GM19324 (cell line): ENCODE results near the gene SSTR4.

Experiments
- ATAC-seq: cut with Tn5 transposase; IDR thresholded peaks from one replicate; pipeline ENCODE4 v1.9.1; 2021; ENCODE audit warnings: mild to moderate bottlenecking, moderate library complexity; ENCODE audit not compliant: unreplicated experiment, low FRiP score

SSTR4 gene

GRCh38 chr20:23084845-23085365 is 49.8 kb downstream of the SSTR4 start:
- no peak for ATAC-seq

- ATAC-seq, result no peak
Observed at GRCh38 chr20:23085436-23086055, 50.4 kb downstream of the SSTR4 start.

GRCh38 chr20:23086056-23086566 is 51.0 kb downstream of the SSTR4 start, which contains the start of gene CD93:
Gene CD93 (minus strand): TSS chr20:23086324. CDS start chr20:23086192, 132 bp downstream.
- no peak for ATAC-seq

GRCh38 chr20:23086931-23087411 is 51.9 kb downstream of the SSTR4 start:
- ATAC-seq, result no peak

GRCh38 chr20:23087587-23088251 is 52.6 kb downstream of the SSTR4 start:
- no peak for ATAC-seq
